ENCODE results near the gene ARL15. TPM values are rescaled to one million over a fixed set of nuclear protein-coding genes. Genes with fewer than 3 reads are reported as not detected.

ARL15 gene
- total RNA-seq, 1 donor: 29.1 TPM

DNA sequence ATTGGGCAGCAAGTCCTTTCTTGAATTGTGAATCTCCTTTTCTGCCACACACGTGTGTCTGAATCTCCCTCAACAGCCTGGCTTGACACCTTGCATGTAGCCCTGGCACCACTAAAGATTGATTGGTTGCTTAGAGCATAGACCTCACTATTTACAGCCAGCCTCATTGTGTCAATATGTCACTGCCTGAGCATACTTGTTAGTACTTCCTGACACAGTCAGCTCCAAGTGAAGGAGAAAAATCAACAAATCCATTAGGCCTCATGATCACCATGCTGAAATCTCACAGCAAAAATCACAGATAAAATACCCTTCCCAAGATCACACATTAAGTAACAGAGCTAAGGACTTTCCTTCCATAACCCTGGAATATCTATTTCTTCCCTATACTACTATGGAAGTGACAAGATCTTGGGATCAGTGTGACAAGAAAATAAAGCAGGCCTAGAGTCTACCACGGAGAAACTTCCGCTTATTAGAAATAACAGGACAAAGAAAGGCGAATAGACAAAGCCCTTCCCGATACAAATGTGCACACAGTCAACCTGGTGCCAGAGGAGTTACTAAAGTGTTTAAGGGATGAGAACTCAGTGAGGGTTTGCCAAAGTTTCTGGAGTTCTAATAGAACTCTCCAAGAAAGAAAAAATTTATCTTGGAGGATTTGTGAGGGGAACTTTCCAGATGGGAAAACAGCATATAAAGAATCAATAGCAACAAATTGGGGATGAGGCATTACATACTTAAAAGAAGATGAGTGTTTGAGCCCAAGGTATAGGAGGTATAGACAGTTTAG lies 5.6 kb upstream of the ARL15 start:
- DNase-seq (ENCODE audit: low read depth in 2 of 3, low spot score in 2 of 3): no peak

DNA sequence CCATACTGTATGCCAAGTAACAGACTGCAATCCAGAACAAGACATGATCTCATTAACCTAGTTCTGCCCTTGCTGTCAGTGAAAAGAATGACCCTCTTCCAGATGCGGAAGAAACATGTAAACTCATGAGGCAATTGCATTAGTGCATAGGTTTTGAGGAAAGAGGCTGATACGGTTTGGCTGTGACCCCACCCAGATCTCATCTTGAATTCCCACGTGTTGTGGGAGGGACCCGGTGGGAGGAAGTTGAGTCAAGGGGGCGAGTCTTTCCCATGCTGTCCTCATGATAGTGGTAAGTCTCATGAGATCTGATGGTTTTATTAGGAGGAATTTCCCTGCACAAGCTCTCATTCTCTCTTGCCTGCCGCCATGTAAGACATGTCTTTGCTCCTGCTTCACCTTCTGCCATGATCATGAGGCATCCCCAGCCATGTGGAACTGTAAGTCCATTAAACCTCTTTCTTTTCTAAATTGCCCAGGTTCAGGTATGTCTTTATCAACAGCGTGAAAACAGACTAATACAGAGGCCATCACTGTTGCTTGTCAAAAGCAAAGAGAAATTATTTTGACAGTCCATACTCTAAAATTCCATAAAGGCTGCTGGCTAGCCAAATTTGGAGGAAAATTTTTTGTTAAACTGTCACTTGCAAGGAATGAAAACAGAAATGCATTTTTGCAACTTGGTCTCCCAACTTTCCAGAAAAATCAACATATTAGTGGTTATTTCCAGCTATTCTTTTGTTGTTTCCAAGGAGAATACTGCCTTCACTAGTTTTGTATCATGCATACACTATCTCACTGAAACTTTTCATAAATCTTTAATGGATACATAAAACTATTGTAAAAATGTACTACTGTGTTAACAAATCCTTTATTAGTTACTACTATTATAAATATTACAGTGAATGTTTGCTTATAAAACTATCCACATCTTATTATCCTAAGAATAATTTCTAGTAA lies 3.2 kb upstream of the ARL15 start:
- no peak for DNase-seq (ENCODE audit: low read depth in 2 of 3, low spot score in 2 of 3)

DNA sequence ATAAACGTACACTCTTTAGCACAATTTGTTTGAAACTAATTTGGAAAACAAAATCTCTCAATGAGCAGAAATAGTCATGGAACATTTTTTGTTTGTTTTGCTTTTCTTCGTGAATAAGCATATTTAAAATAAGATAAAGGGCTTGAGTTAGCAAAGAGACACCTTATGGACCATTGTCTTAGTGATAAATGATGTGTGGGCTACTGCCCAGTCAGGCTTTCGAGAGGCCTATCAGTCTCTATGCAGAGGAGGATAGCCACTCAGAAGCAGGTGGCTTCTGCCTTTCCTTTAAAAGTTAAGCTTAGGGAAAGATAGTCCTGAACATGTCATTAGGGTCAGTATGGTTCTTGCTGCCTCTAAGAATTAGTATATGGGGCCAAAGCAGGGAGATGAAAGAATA lies 2.1 kb upstream of the ARL15 start:
- no peak for DNase-seq (ENCODE audit: low read depth in 2 of 3, low spot score in 2 of 3)

GRCh38 chr5:54311176-54311677 lies 854 bp upstream of the ARL15 start:
- peak in 1 of 3 donors; percentile 5 for DNase-seq (ENCODE audit: low read depth in 2 of 3, low spot score in 2 of 3)

- DNase-seq (ENCODE audit: low read depth in 2 of 3, low spot score in 2 of 3): peak in 2 of 3 donors; percentile 11 to 35
Measured at GRCh38 chr5:54309691-54310432, 511 bp downstream of the ARL15 start.

DNA sequence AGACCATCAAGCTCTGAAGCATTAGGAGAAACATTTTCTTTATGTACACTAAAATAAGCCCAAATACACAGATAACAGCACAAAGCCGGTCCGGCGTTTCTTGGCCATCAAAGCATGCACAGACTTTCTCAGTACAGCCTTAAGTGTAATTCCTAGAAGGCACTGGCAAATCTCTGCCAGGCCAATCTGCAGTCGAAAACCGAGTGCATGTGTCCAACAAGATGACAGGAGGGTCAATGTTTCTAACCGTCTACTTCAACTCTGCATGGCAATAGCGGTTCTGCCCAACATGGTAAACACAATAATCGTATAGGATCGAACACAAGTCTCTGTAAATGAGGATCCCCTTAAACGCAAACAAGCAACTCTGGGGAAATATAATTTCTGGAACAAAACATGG lies 1.1 kb downstream of the ARL15 start:
- no peak for DNase-seq (ENCODE audit: low read depth in 2 of 3, low spot score in 2 of 3)

DNA sequence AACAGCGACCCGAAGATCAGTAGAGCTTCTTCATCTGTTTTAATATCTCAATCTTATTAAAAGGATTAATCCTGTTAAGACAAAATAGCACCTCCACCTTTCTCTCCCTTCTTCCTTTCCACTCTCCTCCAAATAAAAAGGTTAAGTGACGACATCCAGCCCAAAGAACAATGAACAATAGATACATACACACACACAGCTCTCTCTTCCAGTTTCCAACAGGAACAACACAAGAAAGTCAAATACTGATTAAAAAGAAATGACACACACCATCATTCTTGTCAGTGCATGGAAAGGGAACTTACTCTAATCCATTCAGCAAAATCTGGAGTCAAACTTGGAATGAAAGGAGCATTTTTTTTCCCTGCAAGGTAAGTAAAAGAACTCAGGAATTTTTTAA lies 2.8 kb downstream of the ARL15 start:
- no peak for DNase-seq (ENCODE audit: low read depth in 2 of 3, low spot score in 2 of 3)

DNA sequence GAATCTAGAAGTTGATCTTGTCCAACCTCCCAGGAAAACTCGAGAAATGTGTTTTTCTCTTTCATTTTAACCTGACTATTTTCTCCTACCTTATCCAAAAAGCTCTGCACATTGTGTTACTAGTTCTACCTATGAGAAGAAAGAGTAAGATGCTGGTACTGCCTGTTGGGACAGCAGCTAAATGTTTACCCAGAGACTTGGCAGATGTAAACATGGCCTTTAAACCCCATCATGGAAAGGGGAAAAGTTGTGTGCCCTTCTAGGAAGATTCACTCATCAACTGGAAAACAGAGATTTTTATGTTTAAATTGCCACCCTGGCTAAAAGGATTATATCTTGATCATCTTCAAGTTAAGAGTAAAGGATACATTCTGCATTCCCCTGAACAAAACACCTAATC lies 3.5 kb downstream of the ARL15 start:
- no peak for DNase-seq (ENCODE audit: low read depth in 2 of 3, low spot score in 2 of 3)

DNA sequence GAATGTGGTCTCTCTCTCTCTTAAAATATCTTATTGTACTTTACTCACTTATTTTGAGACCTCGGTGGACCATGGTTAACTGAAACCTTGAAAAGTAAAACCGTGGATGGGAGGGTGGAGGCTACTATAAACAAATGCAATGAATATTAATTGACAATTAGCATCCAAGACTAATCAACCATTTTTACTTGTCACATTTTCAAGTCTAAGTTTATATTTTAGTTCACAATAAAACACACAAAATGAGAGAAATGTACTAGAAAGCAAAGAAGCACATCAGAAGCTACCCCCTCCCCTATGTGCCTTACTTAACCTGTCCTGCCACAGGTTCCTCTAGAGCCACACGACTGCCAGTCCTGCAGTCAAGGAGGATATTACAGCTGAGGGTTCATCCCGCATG lies 4.6 kb downstream of the ARL15 start:
- no peak for DNase-seq (ENCODE audit: low read depth in 2 of 3, low spot score in 2 of 3)

DNA sequence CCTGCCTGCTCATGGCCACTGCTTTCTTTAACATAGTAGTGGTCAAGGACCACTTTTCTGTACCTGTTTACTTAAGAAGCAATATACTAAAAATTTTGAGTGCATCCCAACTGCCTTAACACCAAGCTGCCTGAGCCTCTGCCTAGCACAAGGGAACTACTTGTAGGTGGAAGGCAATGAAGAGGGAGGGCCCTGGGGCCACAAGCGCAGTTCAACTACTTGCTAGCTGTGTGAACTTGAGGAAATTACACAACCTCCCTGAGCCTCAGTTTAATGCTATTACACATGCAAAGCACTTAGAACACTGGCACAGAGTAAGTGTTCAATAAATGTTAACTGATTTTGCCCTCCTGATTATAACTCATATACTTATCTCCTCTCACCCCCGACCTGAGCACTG lies 6.3 kb downstream of the ARL15 start:
- no peak for DNase-seq (ENCODE audit: low read depth in 2 of 3, low spot score in 2 of 3)

DNA sequence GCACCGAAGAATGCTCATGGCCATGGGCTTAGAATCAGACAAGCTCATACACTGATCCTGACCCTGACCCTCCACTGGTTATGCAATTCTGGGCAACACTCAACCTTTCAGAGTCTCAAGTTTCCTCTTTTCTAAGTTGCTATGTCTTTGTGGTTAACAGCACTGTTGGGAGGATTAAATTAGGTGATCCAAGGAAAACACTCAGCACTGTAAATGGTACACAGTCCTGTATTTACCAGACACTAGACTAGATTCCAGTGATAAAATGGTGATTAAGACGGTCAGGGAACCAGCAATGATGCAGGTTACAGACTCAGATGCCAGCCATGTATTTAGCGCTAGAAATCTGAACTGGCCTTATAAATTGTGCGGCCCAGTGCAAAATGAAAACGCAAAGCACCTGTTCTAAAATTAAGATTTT lies 8.1 kb downstream of the ARL15 start:
- peak in 1 of 3 donors; percentile 37 for DNase-seq (ENCODE audit: low read depth in 2 of 3, low spot score in 2 of 3)

GRCh38 chr5:54301849-54302248 lies 8.5 kb downstream of the ARL15 start:
- no peak for DNase-seq (ENCODE audit: low read depth in 2 of 3, low spot score in 2 of 3)

GRCh38 chr5:54301220-54301619 lies 9.2 kb downstream of the ARL15 start:
- no peak for DNase-seq (ENCODE audit: low read depth in 2 of 3, low spot score in 2 of 3)

DNA sequence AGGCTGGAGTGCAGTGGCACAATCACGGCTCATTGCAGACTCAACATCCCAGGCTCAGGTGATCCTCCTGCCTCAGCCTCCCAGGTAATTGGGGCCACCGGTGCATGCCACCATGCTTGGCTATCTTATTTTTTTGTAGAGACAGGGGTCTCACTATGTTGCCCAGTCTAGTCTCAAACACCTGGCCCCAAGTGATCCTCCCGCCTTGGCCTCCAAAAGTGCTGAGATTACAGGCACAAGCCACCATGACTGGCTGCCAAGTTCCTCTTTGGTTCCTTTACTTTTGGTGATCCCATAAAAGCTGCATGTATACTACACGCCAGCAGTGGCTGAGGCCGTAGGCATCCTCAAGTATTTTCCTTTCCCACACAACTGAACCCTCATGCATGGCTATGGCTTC lies 11.4 kb downstream of the ARL15 start:
- no peak for DNase-seq (ENCODE audit: low read depth in 2 of 3, low spot score in 2 of 3)

- no peak for DNase-seq (ENCODE audit: low read depth in 2 of 3, low spot score in 2 of 3)
Measured at GRCh38 chr5:54296386-54296785, 14.0 kb downstream of the ARL15 start.

GRCh38 chr5:54295651-54296276 lies 14.6 kb downstream of the ARL15 start:
- DNase-seq (ENCODE audit: low read depth in 2 of 3, low spot score in 2 of 3): no peak

GRCh38 chr5:54294097-54294667 lies 16.2 kb downstream of the ARL15 start:
- DNase-seq (ENCODE audit: low read depth in 2 of 3, low spot score in 2 of 3): no peak

GRCh38 chr5:54292866-54293265 lies 17.5 kb downstream of the ARL15 start:
- DNase-seq (ENCODE audit: low read depth in 2 of 3, low spot score in 2 of 3): no peak

- no peak for DNase-seq (ENCODE audit: low read depth in 2 of 3, low spot score in 2 of 3)
Measured at GRCh38 chr5:54291498-54291897, 18.9 kb downstream of the ARL15 start.

DNA sequence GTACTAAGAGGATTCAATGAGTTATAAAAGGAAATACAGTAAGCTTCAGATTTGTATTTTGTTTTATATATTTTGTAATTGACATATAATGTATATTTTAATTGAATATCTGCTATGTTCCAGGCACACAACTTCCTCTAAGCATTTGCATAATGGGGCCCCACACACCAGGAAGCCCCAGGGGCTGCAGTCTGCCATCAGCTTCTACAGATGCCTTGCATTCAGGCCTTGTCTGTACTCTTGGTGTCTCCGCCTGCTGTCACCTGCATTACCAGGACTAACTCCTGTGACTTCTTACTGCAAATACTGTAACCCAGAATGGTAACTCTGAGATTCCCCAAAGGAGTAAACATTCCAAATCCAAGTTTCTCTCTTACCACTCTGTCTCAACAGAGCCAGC lies 20.6 kb downstream of the ARL15 start:
- DNase-seq (ENCODE audit: low read depth in 2 of 3, low spot score in 2 of 3): no peak

Measured in hematopoietic multipotent progenitor cell (in vitro differentiated cells).